Gastroesophageal sphincter (tissue), 3 donors: ENCODE results near the gene BCL2L1.

Experiments
- CTCF ChIP-seq, 4 experiments: fragments of 200-600 bp in 2 of 4; fragments of 450-650 bp in 2 of 4; sonication (generic) in 1 of 4; IDR thresholded peaks; one replicate each; pipeline ENCODE4 v1.5.1; 2017 to 2019; ENCODE audit warnings: antibody characterized with exemption in 4 of 4, mild to moderate bottlenecking in 2 of 4, moderate library complexity in 2 of 4
- POLR2A ChIP-seq, 2 donors: fragments of 450-650 bp; IDR thresholded peaks; one replicate each; pipeline ENCODE4 v1.6.1; 2017; ENCODE audit warnings: antibody characterized with exemption in 2 of 2, mild to moderate bottlenecking in 2 of 2, moderate library complexity in 1 of 2
- POLR2AphosphoS5 ChIP-seq: sonication (generic); formaldehyde crosslinking; IDR thresholded peaks from one replicate; pipeline ENCODE4 v1.6.1; 2017; ENCODE audit warnings: antibody characterized with exemption

DNA sequence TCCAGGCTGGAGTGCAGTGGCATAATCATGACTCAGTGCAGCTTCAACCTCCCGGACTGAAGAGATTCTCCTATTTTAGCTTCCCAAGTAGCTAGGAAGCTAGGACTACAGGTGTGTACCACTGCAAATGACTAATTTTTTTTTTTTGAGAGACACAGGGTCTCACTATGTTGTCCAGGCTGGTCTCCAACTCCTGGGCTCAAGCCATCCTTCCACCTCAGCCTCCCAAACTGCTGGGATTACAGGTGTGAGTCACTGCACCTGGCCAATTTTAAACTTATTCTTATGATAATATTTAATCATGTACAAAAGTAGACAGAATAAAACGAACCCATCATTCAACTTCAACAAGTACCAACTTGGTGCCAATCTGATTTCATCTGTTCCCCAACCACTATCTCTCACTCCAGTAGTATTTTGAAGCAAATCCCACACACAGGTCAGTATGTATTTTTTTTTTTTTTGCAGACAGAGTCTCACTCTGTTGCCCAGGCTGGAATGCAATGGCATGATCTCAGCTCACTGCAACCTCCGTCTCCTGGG, 32.5 kb downstream of the BCL2L1 start:
- TF ChIP-seq CTCF (IDR thresholded peaks at IDR 0.05): no peak
- no peak for TF ChIP-seq POLR2A (IDR thresholded peaks at IDR 0.05)
- TF ChIP-seq POLR2AphosphoS5: no peak
